K562 (cell line): ENCODE measurements around the gene ABCG5.

Experiments
- BRCA1 ChIP-seq, 2 experiments: fragments of 450-650 bp in 1 of 2; sonication (generic) in 1 of 2; formaldehyde crosslinking in 1 of 2; IDR thresholded peaks; 2 replicates each; pipeline versions ENCODE4 v1.5.0 to v1.6.1; 2017 to 2020; ENCODE audit warnings: mild to moderate bottlenecking in 1 of 2, missing genetic modification reagents in 1 of 2
- CREB1 ChIP-seq, 2 experiments: sonication (generic) in 1 of 2; formaldehyde crosslinking in 1 of 2; IDR thresholded peaks; 2 replicates each; pipeline versions ENCODE4 v1.6.1 to v1.8.0; 2012 to 2022; ENCODE audit warnings: inconsistent platforms in 1 of 2, mild to moderate bottlenecking in 1 of 2, missing genetic modification reagents in 1 of 2, moderate library complexity in 1 of 2
- CREM ChIP-seq: IDR thresholded peaks from 2 replicates; pipeline ENCODE4 v1.6.1; 2014; ENCODE audit warnings: antibody characterized with exemption, low read depth
- CTCF ChIP-seq, 3 experiments: IDR thresholded peaks in 2 of 3; conservative IDR thresholded peaks in 1 of 3; 2 replicates each; pipeline ENCODE4 v1.5.1; 2011 to 2012; ENCODE audit warnings: low read length in 3 of 3, mild to moderate bottlenecking in 3 of 3, control low read depth in 2 of 3, improper control_type of control experiment in 1 of 3, inconsistent platforms in 1 of 3, low read depth in 1 of 3, mixed read lengths in 1 of 3, moderate library complexity in 1 of 3; ENCODE audit not compliant: insufficient read depth in 2 of 3
- ETS2 ChIP-seq: IDR thresholded peaks from 2 replicates; pipeline ENCODE4 v1.6.1; 2016; ENCODE audit warnings: borderline replicate concordance, missing genetic modification characterization, mild to moderate bottlenecking, moderate library complexity, missing compliant biosample characterization; ENCODE audit not compliant: poor library complexity, severe bottlenecking
- ETV6 ChIP-seq, 3 experiments: fragments of 150-350 bp in 1 of 3; sonication (generic) in 1 of 3; formaldehyde crosslinking in 1 of 3; IDR thresholded peaks; 2 replicates each; pipeline versions ENCODE4 v1.6.1 to v1.8.0; 2014 to 2022; ENCODE audit warnings: borderline replicate concordance in 2 of 3, low read depth in 2 of 3, antibody characterized with exemption in 1 of 3, low read length in 1 of 3, mild to moderate bottlenecking in 1 of 3, missing genetic modification reagents in 1 of 3
- HDAC1 ChIP-seq, 2 experiments: fragments of 450-650 bp; IDR thresholded peaks; 2 replicates each; pipeline ENCODE4 v1.6.1; 2016 to 2017; ENCODE audit warnings: inconsistent platforms in 1 of 2, mild to moderate bottlenecking in 1 of 2, moderate library complexity in 1 of 2
- MITF ChIP-seq: IDR thresholded peaks from 2 replicates; pipeline ENCODE4 v1.6.1; 2014; ENCODE audit warnings: antibody characterized with exemption
- NELFE ChIP-seq: IDR thresholded peaks from 2 replicates; pipeline ENCODE4 v1.6.1; 2011; ENCODE audit warnings: mild to moderate bottlenecking; ENCODE audit not compliant: insufficient read depth, insufficient read length
- NFIC ChIP-seq: fragments of 450-650 bp; IDR thresholded peaks from 2 replicates; pipeline ENCODE4 v1.6.1; 2017; ENCODE audit warnings: mild to moderate bottlenecking, inconsistent platforms
- POLR2A ChIP-seq: fragments of 450-650 bp; conservative IDR thresholded peaks from 2 replicates; pipeline ENCODE4 v1.6.1; 2016
- TEAD2 ChIP-seq: fragments of 450-650 bp; IDR thresholded peaks from 2 replicates; pipeline ENCODE4 v1.6.1; 2016; ENCODE audit warnings: missing genetic modification characterization, control low read depth, missing compliant biosample characterization
- ZNF133 ChIP-seq: fragments of 250-450 bp; sonication (Bioruptor Pico); IDR thresholded peaks from 2 replicates; pipeline ENCODE4 v1.4.0; 2020; ENCODE audit warnings: mild to moderate bottlenecking
- ZNF431 ChIP-seq: sonication (generic); formaldehyde crosslinking; IDR thresholded peaks from 2 replicates; pipeline ENCODE4 v1.8.0; 2022; ENCODE audit warnings: mild to moderate bottlenecking, missing genetic modification reagents

- TF ChIP-seq CREM (no peak), ZNF133 (CRISPR knock-in tag) (no peak), BRCA1 (IDR thresholded peaks at IDR 0.05) (no peak), BRCA1 (CRISPR knock-in tag; IDR thresholded peaks at IDR 0.05) (no peak), CREB1 (IDR thresholded peaks at IDR 0.05) (no peak), CREB1 (CRISPR knock-in tag; IDR thresholded peaks at IDR 0.05) (no peak), TEAD2 (no peak), CTCF (IDR thresholded peaks at IDR 0.05 in 2 of 3, conservative IDR thresholded peaks at IDR 0.05 in 1 of 3; ENCODE audit: insufficient read depth in 2 of 3, low read depth in 1 of 3, low read length in 3 of 3) (no peak), MITF (no peak), ZNF431 (CRISPR knock-in tag) (no peak), NFIC (no peak), HDAC1 (IDR thresholded peaks at IDR 0.05) (no peak), NELFE (no peak), ETV6 (IDR thresholded peaks at IDR 0.05; ENCODE audit: borderline replicate concordance in 1 of 2, low read depth in 2 of 2, low read length in 1 of 2) (no peak), ETV6 (CRISPR knock-in tag; IDR thresholded peaks at IDR 0.05; ENCODE audit: borderline replicate concordance) (no peak), POLR2A (no peak), ETS2 (tag) (no peak)
Measured at GRCh38 chr2:43887176-43887575, 48.5 kb upstream of the ABCG5 start.
